K562 (cell line): Measurements from ENCODE around the gene DIRAS1.

ENCODE experiments used
- CTCF ChIP-seq, 3 experiments: IDR thresholded peaks in 2 of 3; conservative IDR thresholded peaks in 1 of 3; 2 replicates each; pipeline ENCODE4 v1.5.1; 2011 to 2012; ENCODE audit warnings: low read length in 3 of 3, mild to moderate bottlenecking in 3 of 3, control low read depth in 2 of 3, improper control_type of control experiment in 1 of 3, inconsistent platforms in 1 of 3, low read depth in 1 of 3, mixed read lengths in 1 of 3, moderate library complexity in 1 of 3; ENCODE audit not compliant: insufficient read depth in 2 of 3
- EZH2 ChIP-seq: IDR thresholded peaks from 2 replicates; pipeline ENCODE4 v1.6.1; 2012; ENCODE audit warnings: low read depth, mild to moderate bottlenecking, inconsistent platforms, low read length, borderline replicate concordance
- POLR2A ChIP-seq: fragments of 450-650 bp; conservative IDR thresholded peaks from 2 replicates; pipeline ENCODE4 v1.6.1; 2016
- SAP30 ChIP-seq: fragments of 200-600 bp; sonication (generic); IDR thresholded peaks from 2 replicates; pipeline ENCODE4 v1.6.1; 2012; ENCODE audit warnings: borderline replicate concordance, low read depth, mild to moderate bottlenecking, moderate library complexity, low read length, control low read depth, inconsistent platforms; ENCODE audit not compliant: insufficient read depth, poor library complexity, severe bottlenecking
- ZNF140 ChIP-seq: fragments of 250-450 bp; sonication (Bioruptor Pico); IDR thresholded peaks from 2 replicates; pipeline ENCODE4 v1.8.0; 2021; ENCODE audit warnings: moderate library complexity, mild to moderate bottlenecking, inconsistent platforms
- ZNF512 ChIP-seq: IDR thresholded peaks from 2 replicates; pipeline ENCODE4 v1.6.1; 2016; ENCODE audit warnings: missing genetic modification characterization, missing compliant biosample characterization

GRCh38 chr19:2761309-2761677, 40.1 kb upstream of the DIRAS1 start:
- TF ChIP-seq ZNF512 = no peak
- no peak for TF ChIP-seq SAP30
- TF ChIP-seq EZH2 = no peak
- no peak for TF ChIP-seq ZNF140 (CRISPR knock-in tag)
- no peak for TF ChIP-seq CTCF (IDR thresholded peaks at IDR 0.05 in 2 of 3, conservative IDR thresholded peaks at IDR 0.05 in 1 of 3; ENCODE audit: insufficient read depth in 2 of 3, low read depth in 1 of 3, low read length in 3 of 3)
- TF ChIP-seq POLR2A = no peak
